HepG2 (cell line): ENCODE data around the gene PRSS21. TPM values are rescaled to one million over a fixed set of nuclear protein-coding genes. Genes with fewer than 3 reads are reported as not detected.
A peak's percentile ranks its signal among the peaks of the same experiment; 100 is the strongest.

ENCODE experiments used
- AHR ChIP-seq: IDR thresholded peaks from 2 replicates; pipeline ENCODE4 v1.6.1; 2018; ENCODE audit warnings: missing genetic modification reagents, missing compliant biosample characterization
- CENPBD1 ChIP-seq: sonication (generic); formaldehyde crosslinking; IDR thresholded peaks from 2 replicates; pipeline ENCODE4 v1.8.0; 2022; ENCODE audit warnings: missing genetic modification reagents, low read depth, mild to moderate bottlenecking, borderline replicate concordance
- DNMT3B ChIP-seq: conservative IDR thresholded peaks from 2 replicates; pipeline ENCODE4 v1.6.1; 2016; ENCODE audit warnings: missing biosample characterization, control low read depth
- GABPA ChIP-seq, 2 experiments: IDR thresholded peaks; 2 replicates each; pipeline ENCODE4 v1.6.1; 2011 to 2016; ENCODE audit warnings: low read depth in 2 of 2, low read length in 1 of 2, missing biosample characterization in 1 of 2, missing genetic modification characterization in 1 of 2
- GMEB1 ChIP-seq: sonication (generic); formaldehyde crosslinking; IDR thresholded peaks from 2 replicates; pipeline ENCODE4 v1.5.1; 2020; ENCODE audit warnings: missing genetic modification reagents, mild to moderate bottlenecking, borderline replicate concordance
- KAT2B ChIP-seq: fragments of 150-350 bp; IDR thresholded peaks from 2 replicates; pipeline ENCODE4 v1.6.1; 2014; ENCODE audit warnings: low read depth, low read length, borderline replicate concordance
- KLF13 ChIP-seq: sonication (generic); formaldehyde crosslinking; IDR thresholded peaks from 2 replicates; pipeline ENCODE4 v1.4.0; 2020; ENCODE audit warnings: mild to moderate bottlenecking, missing genetic modification reagents
- LCORL ChIP-seq, 2 experiments: fragments of 450-650 bp in 1 of 2; sonication (generic) in 1 of 2; formaldehyde crosslinking in 1 of 2; IDR thresholded peaks; 2 replicates each; pipeline versions ENCODE4 v1.5.0 to v1.6.1; 2017 to 2020; ENCODE audit warnings: antibody characterized with exemption in 1 of 2, missing genetic modification reagents in 1 of 2
- MAZ ChIP-seq, 2 experiments: sonication (generic) in 1 of 2; formaldehyde crosslinking in 1 of 2; IDR thresholded peaks; 2 replicates each; pipeline versions ENCODE4 v1.5.0 to v1.6.1; 2012 to 2020; ENCODE audit warnings: low read depth in 2 of 2, mild to moderate bottlenecking in 2 of 2, borderline replicate concordance in 1 of 2, improper control_type of control experiment in 1 of 2, low read length in 1 of 2, missing genetic modification reagents in 1 of 2, moderate library complexity in 1 of 2
- MYC ChIP-seq: sonication (generic); formaldehyde crosslinking; IDR thresholded peaks from 2 replicates; pipeline ENCODE4 v1.9.0; 2021; ENCODE audit warnings: missing genetic modification reagents, borderline replicate concordance
- RELA ChIP-seq: sonication (generic); formaldehyde crosslinking; IDR thresholded peaks from 2 replicates; pipeline ENCODE4 v1.4.0; 2020; ENCODE audit warnings: missing genetic modification reagents
- SETDB1 ChIP-seq: sonication (generic); formaldehyde crosslinking; IDR thresholded peaks from 2 replicates; pipeline ENCODE4 v1.5.1; 2020; ENCODE audit warnings: missing genetic modification reagents, mild to moderate bottlenecking, borderline replicate concordance
- SMC3 ChIP-seq: IDR thresholded peaks from 2 replicates; pipeline ENCODE4 v1.6.1; 2011; ENCODE audit warnings: low read length, improper control_type of control experiment
- STAG1 ChIP-seq: sonication (generic); formaldehyde crosslinking; IDR thresholded peaks from 2 replicates; pipeline ENCODE4 v1.4.0; 2020; ENCODE audit warnings: missing genetic modification reagents
- ZBTB25 ChIP-seq: IDR thresholded peaks from 2 replicates; pipeline ENCODE4 v1.6.1; 2018; ENCODE audit warnings: missing genetic modification reagents
- ZGPAT ChIP-seq: IDR thresholded peaks from 2 replicates; pipeline ENCODE4 v1.6.1; 2016; ENCODE audit warnings: mild to moderate bottlenecking
- ZMYM4 ChIP-seq: sonication (generic); formaldehyde crosslinking; IDR thresholded peaks from 2 replicates; pipeline ENCODE4 v1.8.1; 2023; ENCODE audit warnings: mild to moderate bottlenecking, missing genetic modification reagents
- ZNF180 ChIP-seq: sonication (generic); formaldehyde crosslinking; IDR thresholded peaks from 2 replicates; pipeline ENCODE4 v1.4.0; 2020; ENCODE audit warnings: low read depth, missing genetic modification reagents, borderline replicate concordance
- ZNF232 ChIP-seq: sonication (generic); formaldehyde crosslinking; IDR thresholded peaks from 2 replicates; pipeline ENCODE4 v1.4.0; 2020; ENCODE audit warnings: missing genetic modification reagents, borderline replicate concordance
- ZNF275 ChIP-seq: sonication (generic); formaldehyde crosslinking; IDR thresholded peaks from 2 replicates; pipeline ENCODE4 v1.8.0; 2022; ENCODE audit warnings: missing genetic modification reagents, mild to moderate bottlenecking, inconsistent platforms, borderline replicate concordance
- ZNF337 ChIP-seq: sonication (generic); formaldehyde crosslinking; IDR thresholded peaks from 2 replicates; pipeline ENCODE4 v1.5.1; 2020; ENCODE audit warnings: missing genetic modification reagents, low read depth, mild to moderate bottlenecking, borderline replicate concordance
- ZNF350 ChIP-seq: sonication (generic); formaldehyde crosslinking; IDR thresholded peaks from 2 replicates; pipeline ENCODE4 v1.4.0; 2020; ENCODE audit warnings: mild to moderate bottlenecking, low read depth, missing genetic modification reagents, borderline replicate concordance
- ZNF567 ChIP-seq: sonication (generic); formaldehyde crosslinking; IDR thresholded peaks from 2 replicates; pipeline ENCODE4 v1.8.1; 2023; ENCODE audit warnings: mild to moderate bottlenecking, missing genetic modification reagents, borderline replicate concordance
- ZNF713 ChIP-seq: sonication (generic); formaldehyde crosslinking; IDR thresholded peaks from 2 replicates; pipeline ENCODE4 v1.4.0; 2020; ENCODE audit warnings: mild to moderate bottlenecking, missing genetic modification reagents
- polyA plus RNA-seq, 8 experiments: library from polyadenylated mRNA; depleted of rRNA in 3 of 8; stranded (reverse) in 7 of 8; unstranded in 1 of 8; fragments of >200 nt; fragmentation: Illumina TruSeq in 4 of 8; extraction: Trizol in 4 of 8; gene quantifications; 2 replicates each; pipeline versions ENCODE4 v1.2.1 to v1.2.3, GENCODE V29; 2011 to 2016; ENCODE audit warnings: low read depth in 4 of 8, missing spikeins in 1 of 8, mixed read lengths in 1 of 8; ENCODE audit not compliant: insufficient read depth in 1 of 8
- total RNA-seq, 5 experiments: library from RNA; depleted of rRNA; stranded (reverse); fragments of >200 nt; fragmentation: Illumina TruSeq; extraction: Trizol; gene quantifications; 2 replicates each; pipeline ENCODE4 v1.2.3, GENCODE V29; 2016; ENCODE audit warnings: low read depth in 1 of 5

PRSS21 gene
- total and polyA plus RNA-seq, 2 of the 13 experiments (the other 11 are each of a cell fraction or from before 2014, with no cell fraction given): not detected

- no peak for TF ChIP-seq RELA (CRISPR knock-in tag)
- no peak for TF ChIP-seq ZNF337 (CRISPR knock-in tag)
- TF ChIP-seq DNMT3B (CRISPR knock-in tag): no peak
- TF ChIP-seq ZNF275: no peak
- peak; percentile 81 for TF ChIP-seq ZNF350
- TF ChIP-seq MAZ (IDR thresholded peaks at IDR 0.05; ENCODE audit: borderline replicate concordance, low read depth, low read length): no peak
- TF ChIP-seq MAZ (CRISPR knock-in tag; IDR thresholded peaks at IDR 0.05; ENCODE audit: low read depth): 0 out of 2 replicates have a peak, but pooled peaks have one; percentile 15
- TF ChIP-seq ZMYM4: no peak
- TF ChIP-seq GMEB1: no peak
- TF ChIP-seq KLF13 (CRISPR knock-in tag): 0 out of 2 replicates have a peak, but pooled peaks have one; percentile 63
- TF ChIP-seq AHR (CRISPR knock-in tag): no peak
- no peak for TF ChIP-seq KAT2B
- TF ChIP-seq CENPBD1 (CRISPR knock-in tag): no peak
- no peak for TF ChIP-seq ZNF180
- TF ChIP-seq STAG1: peak; percentile 94
- TF ChIP-seq LCORL (IDR thresholded peaks at IDR 0.05): no peak
- peak; percentile 80 for TF ChIP-seq LCORL (CRISPR knock-in tag; IDR thresholded peaks at IDR 0.05)
- TF ChIP-seq GABPA (IDR thresholded peaks at IDR 0.05; ENCODE audit: low read depth, low read length): no peak
- peak; percentile 28; the same call in 1 of the 2 replicates for TF ChIP-seq GABPA (CRISPR knock-in tag; IDR thresholded peaks at IDR 0.05; ENCODE audit: low read depth)
- peak; percentile 66; the same call in 1 of the 2 replicates for TF ChIP-seq MYC (CRISPR knock-in tag)
- TF ChIP-seq ZNF567: peak; percentile 52; the same call in 1 of the 2 replicates
- no peak for TF ChIP-seq SETDB1 (CRISPR knock-in tag)
- TF ChIP-seq ZNF232: no peak
- TF ChIP-seq ZGPAT: no peak
- TF ChIP-seq SMC3: peak; percentile 52; the same call in 1 of the 2 replicates
- no peak for TF ChIP-seq ZBTB25 (CRISPR knock-in tag)
- 0 out of 2 replicates have a peak, but pooled peaks have one; percentile 45 for TF ChIP-seq ZNF713 (CRISPR knock-in tag)
Measured at GRCh38 chr16:2838928-2839327, 21.9 kb downstream of the PRSS21 start (continued).
